RWPE2 (cell line): ENCODE results near the gene DIAPH3.

Experiments
- ATAC-seq: fragments of 200-7000 bp; cut with Tn5 transposase; 3 replicates; pipeline ENCODE4 v1.9.1; 2021; ENCODE audit warnings: low read depth
- DNase-seq: peaks from one replicate; pipeline ENCODE4 v3.0.0-alpha.2; 2020; ENCODE audit warnings: low spot score
- H3K27ac ChIP-seq: fragments of 450-650 bp; 2 replicates; pipeline ENCODE4 v1.5.1; 2017; ENCODE audit warnings: mild to moderate bottlenecking; ENCODE audit not compliant: poor library complexity, severe bottlenecking
- H3K27me3 ChIP-seq: fragments of 250-450 bp; sonication (Bioruptor Pico); 2 replicates; pipeline ENCODE4 v1.5.1; 2021; ENCODE audit warnings: mild to moderate bottlenecking, moderate library complexity; ENCODE audit not compliant: insufficient read depth, poor library complexity, severe bottlenecking
- H3K36me3 ChIP-seq: fragments of 250-450 bp; sonication (Bioruptor Pico); 2 replicates; pipeline ENCODE4 v1.5.1; 2020; ENCODE audit warnings: low read depth, mild to moderate bottlenecking, moderate library complexity
- H3K4me1 ChIP-seq: fragments of 250-450 bp; sonication (Bioruptor Pico); 2 replicates; pipeline ENCODE4 v1.5.1; 2021; ENCODE audit warnings: mild to moderate bottlenecking, moderate library complexity; ENCODE audit not compliant: insufficient read depth, poor library complexity, severe bottlenecking
- H3K4me3 ChIP-seq: fragments of 250-450 bp; sonication (Bioruptor Pico); 2 replicates; pipeline ENCODE4 v1.5.1; 2021; ENCODE audit warnings: mild to moderate bottlenecking, moderate library complexity; ENCODE audit not compliant: severe bottlenecking
- H3K9me3 ChIP-seq: fragments of 250-450 bp; sonication (Bioruptor Pico); 2 replicates; pipeline ENCODE4 v1.5.1; 2021; ENCODE audit warnings: mild to moderate bottlenecking, moderate library complexity; ENCODE audit not compliant: severe bottlenecking
- CTCF ChIP-seq: fragments of 450-650 bp; IDR thresholded peaks from one replicate; pipeline ENCODE4 v1.5.1; 2017; ENCODE audit warnings: mild to moderate bottlenecking, moderate library complexity; ENCODE audit not compliant: poor library complexity, severe bottlenecking

DIAPH3 gene

GRCh38 chr13:60080850-60081249, 82.9 kb downstream of the DIAPH3 start:
- Histone ChIP-seq H3K27me3 (no peaks in the 10 kb centered on the region), H3K27ac (no peak overlapping the region), H3K4me1 (no peaks in the 10 kb centered on the region), H3K4me3 (no peak overlapping the region), H3K36me3 (0 out of 2 replicates have a peak, but pooled peaks cover 5% of the 10 kb centered on the region), H3K9me3 (no peaks in the 10 kb centered on the region)
- TF ChIP-seq CTCF = no peak
- DNase-seq (no peak), ATAC-seq (no peak)

GRCh38 chr13:60078226-60078625, 85.5 kb downstream of the DIAPH3 start:
- no peak for TF ChIP-seq CTCF
- no peak overlapping the region for H3K27ac ChIP-seq
- DNase-seq (no peak), ATAC-seq (no peak)
- 0 out of 2 replicates have a peak, but pooled peaks cover 5% of the 10 kb centered on the region for H3K36me3 ChIP-seq
- H3K4me3 ChIP-seq = no peak overlapping the region
- no peaks in the 10 kb centered on the region for H3K4me1 ChIP-seq
- no peaks in the 10 kb centered on the region for H3K9me3 ChIP-seq
- H3K27me3 ChIP-seq = no peaks in the 10 kb centered on the region

- ATAC-seq (no peak), DNase-seq (no peak)
- H3K27me3 ChIP-seq = no peaks in the 10 kb centered on the region
- H3K4me3 ChIP-seq = no peak overlapping the region
- TF ChIP-seq CTCF = no peak
- H3K4me1 ChIP-seq = no peaks in the 10 kb centered on the region
- H3K9me3 ChIP-seq = no peaks in the 10 kb centered on the region
- 0 out of 2 replicates have a peak, but pooled peaks cover 5% of the 10 kb centered on the region for H3K36me3 ChIP-seq
- H3K27ac ChIP-seq = no peak overlapping the region
Measured at GRCh38 chr13:60075850-60076249, 87.9 kb downstream of the DIAPH3 start.

- no peaks in the 10 kb centered on the region for H3K9me3 ChIP-seq
- DNase-seq (no peak), ATAC-seq (no peak)
- H3K27ac ChIP-seq = no peak overlapping the region
- no peaks in the 10 kb centered on the region for H3K4me1 ChIP-seq
- TF ChIP-seq CTCF = no peak
- H3K36me3 ChIP-seq = 0 out of 2 replicates have a peak, but pooled peaks cover 5% of the 10 kb centered on the region
- no peaks in the 10 kb centered on the region for H3K27me3 ChIP-seq
- H3K4me3 ChIP-seq = no peak overlapping the region
Measured at GRCh38 chr13:60074397-60074796, 89.3 kb downstream of the DIAPH3 start.

GRCh38 chr13:60066226-60066625, 97.5 kb downstream of the DIAPH3 start:
- ATAC-seq (no peak), DNase-seq (no peak)
- no peaks in the 10 kb centered on the region for H3K9me3 ChIP-seq
- no peak overlapping the region for H3K4me3 ChIP-seq
- no peak for TF ChIP-seq CTCF
- no peaks in the 10 kb centered on the region for H3K4me1 ChIP-seq
- no peaks in the 10 kb centered on the region for H3K27me3 ChIP-seq
- no peaks in the 10 kb centered on the region for H3K36me3 ChIP-seq
- H3K27ac ChIP-seq = no peak overlapping the region
